GM18505 (cell line): ENCODE results near the gene CNNM4.

Source experiments
- ATAC-seq: cut with Tn5 transposase; IDR thresholded peaks from one replicate; pipeline ENCODE4 v1.9.1; 2021; ENCODE audit not compliant: unreplicated experiment
- POLR2A ChIP-seq: IDR thresholded peaks from 4 replicates; pipeline ENCODE4 v1.6.1; 2011; ENCODE audit warnings: borderline replicate concordance; ENCODE audit not compliant: insufficient read depth, insufficient read length; ENCODE audit errors: extremely low read depth

Gene CNNM4

DNA sequence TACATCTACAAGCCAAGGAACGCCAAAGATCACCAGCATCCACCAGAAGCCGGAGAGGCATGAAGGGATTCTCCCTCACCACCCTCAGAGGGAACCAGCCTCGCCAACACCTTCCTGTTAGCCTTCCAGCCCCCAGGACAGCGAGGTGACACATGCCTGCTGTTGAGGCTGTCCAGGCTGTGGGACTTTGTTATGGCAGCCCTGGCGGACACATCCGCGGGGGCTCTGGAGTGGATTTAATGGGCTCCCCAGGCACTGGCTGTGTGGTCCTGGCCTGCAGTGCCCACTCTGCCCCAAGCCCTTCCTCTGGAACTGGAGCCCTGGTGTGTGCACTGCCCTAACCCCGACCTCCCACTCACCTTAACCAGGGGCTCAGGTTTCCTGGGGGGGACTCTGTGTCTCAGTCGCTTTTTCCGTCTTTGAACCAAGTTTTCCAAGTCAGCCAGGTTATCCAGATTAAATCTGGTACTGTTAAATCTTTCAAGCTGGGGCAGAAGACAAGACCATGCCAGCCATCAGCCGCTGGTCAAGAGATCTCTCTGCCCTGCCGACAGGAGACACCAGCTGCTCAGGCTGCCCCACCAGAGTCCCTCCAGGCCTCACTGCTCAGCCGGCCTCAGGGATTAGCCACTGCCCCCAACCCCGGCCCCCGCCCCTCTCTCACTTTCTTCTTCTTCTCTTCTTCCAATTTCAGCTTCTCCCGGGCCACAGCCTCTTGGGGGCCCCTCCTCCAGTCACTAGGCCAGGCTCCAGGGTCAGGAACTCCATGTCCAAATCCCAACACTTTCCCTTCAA, 81.2 kb downstream of the CNNM4 start:
- ATAC-seq, result no peak
- no peak for TF ChIP-seq POLR2A

DNA sequence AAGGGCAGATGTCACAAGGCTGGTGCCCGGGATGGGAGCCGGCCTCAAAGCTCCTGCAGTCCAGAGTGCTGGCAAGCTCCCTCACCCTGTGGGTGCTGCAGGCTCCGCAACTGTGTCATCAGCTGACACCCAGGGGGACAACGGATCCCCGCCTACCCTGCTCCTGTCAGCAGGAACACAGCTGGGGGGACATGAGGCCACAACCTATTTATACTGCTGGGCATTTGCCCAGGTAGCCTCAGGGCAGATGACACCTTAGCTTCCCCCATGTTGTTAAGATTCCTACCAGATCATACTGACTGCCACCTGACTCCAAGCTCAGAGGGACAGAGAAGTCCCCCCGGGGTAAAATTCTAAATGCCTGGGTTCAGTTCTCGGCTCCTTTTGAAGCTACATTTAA, 81.9 kb downstream of the CNNM4 start:
- ATAC-seq, result no peak

DNA sequence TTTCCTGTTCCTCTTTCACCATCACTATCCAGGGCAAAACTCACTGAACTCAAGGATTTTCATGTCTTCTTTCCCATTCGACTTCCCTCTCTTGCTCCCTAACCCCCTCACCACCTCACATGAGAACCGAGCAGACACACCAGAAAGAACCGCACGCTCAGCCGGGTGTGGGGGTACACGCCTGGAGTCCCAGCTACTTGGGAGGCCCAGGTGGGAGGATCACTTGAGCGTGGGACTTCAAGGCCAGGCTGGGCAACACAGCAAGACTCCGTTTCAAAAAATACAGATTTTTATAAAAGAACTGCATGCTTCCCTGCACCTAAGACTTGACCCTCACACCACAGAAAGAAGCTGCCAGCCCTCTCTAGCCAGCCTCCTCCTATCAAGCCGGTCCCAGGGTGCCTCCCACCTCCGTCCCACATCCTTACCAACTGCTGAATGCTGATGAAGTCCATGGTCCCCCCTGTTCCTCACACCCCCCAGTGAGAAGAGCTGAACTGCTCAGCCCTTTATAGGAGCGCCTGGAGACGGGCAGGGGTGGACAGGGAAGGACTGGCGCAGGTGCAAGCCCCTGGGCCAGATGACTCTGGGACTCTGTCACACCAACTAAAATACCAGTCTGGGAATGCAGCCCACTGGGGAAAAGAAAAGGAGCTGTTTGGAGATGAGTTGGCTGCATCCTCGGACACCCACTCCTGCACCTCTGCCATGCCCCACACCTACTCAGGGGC, 83.0 kb downstream of the CNNM4 start, which contains the start of gene ANKRD23:
Gene ANKRD23, minus strand, starts transcription at position 484 of the 731 bp plus-strand sequence. Its CDS starts 29 bp downstream, at position 455.
- TF ChIP-seq POLR2A, result no peak
- no peak for ATAC-seq

More for the DNA sequence above, 81.9 kb downstream of the CNNM4 start:
- no peak for TF ChIP-seq POLR2A

DNA sequence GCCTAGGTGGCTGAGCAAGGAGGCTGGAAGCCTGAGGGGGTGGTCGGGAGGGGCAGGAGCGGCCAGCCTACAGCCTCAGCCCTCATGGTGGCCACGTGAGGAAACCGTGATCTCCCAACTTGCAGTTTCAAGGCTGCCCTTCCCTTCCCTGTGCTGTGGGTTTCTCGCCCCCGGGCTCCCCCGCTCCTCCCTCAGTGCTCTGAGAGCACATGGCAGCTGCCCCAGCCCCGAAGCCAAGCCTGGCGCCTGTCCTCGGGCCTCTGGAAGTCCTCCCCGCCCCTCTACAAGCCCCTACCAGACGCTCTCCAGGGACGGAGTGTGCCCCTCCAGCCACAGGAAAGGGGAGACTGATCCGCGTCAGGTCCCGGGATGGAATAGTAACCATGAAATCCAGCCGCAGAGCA, 83.7 kb downstream of the CNNM4 start:
- no peak for TF ChIP-seq POLR2A
- ATAC-seq, result no peak

- TF ChIP-seq POLR2A, result no peak
- ATAC-seq, result no peak
Observed at GRCh38 chr2:96846825-96847224, 86.1 kb downstream of the CNNM4 start.

DNA sequence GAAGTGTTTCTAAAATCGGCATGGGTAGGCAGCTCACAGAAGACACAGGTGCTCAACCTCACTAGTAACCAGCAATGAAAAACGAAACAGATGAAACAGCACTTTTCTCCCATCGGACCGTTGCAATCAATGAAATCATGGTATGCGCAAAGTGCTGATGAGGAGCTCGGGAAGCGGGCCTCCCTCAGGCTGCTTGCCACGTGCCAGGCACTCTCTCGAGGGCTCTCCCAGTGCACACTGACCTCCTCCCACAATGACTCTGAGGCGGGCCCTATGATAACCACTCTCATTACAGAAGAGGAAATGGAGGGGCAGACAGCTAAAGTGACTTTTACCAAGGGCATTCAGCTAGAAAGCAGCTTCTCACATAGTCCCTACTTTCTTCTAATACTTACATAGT, 86.9 kb downstream of the CNNM4 start:
- no peak for TF ChIP-seq POLR2A
- ATAC-seq, result no peak

DNA sequence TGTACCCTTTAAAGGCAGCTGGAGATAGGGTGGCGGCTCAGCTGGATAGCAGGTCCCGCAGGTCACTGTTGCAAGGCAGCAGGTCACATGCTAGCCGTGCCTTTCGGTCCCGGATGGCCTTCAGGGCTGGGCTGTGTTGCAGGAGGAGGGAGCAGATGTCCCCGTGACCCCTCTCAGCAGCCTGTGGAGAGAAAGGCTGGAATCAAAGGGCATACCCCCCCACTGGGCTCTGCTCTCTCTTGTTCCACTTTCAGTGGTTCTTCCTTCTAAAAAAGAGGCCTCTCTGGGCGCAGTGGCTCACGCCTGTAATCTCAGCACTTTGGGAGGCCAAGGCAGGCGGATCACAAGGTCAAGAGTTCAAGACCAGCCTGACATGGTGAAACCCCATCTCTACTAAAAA, 87.6 kb downstream of the CNNM4 start:
- TF ChIP-seq POLR2A, result no peak
- ATAC-seq, result no peak

- ATAC-seq, result no peak
- no peak for TF ChIP-seq POLR2A
Observed at GRCh38 chr2:96852667-96853066, 92.0 kb downstream of the CNNM4 start.

DNA sequence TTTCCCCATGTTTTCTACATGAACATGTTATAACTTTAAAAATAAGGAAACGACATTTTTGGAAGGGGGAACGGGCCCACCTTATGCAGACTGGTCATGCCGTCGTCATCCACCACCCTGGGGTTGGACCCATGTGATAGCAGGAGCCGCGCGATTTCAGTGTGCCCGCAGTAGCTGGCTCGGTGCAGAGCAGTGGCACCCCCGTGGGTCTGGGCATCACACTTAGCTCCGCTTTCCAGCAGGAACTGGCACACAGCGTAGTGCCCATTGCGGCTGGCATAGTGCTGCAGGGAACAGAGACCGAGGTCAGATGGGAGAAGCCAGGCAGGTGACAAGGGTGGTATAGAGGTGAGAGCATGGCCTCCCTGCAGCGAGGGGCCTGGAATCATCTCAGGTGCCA, 92.6 kb downstream of the CNNM4 start:
- no peak for ATAC-seq
- TF ChIP-seq POLR2A, result no peak

GRCh38 chr2:96856776-96857666, 96.3 kb downstream of the CNNM4 start:
- no peak for ATAC-seq
- no peak for TF ChIP-seq POLR2A

- peak; percentile 94 for ATAC-seq
- peak; percentile 88 for TF ChIP-seq POLR2A
Observed at GRCh38 chr2:96857667-96858372, 97.1 kb downstream of the CNNM4 start, which contains the start of gene ANKRD39. TSS of gene ANKRD39 (minus strand) at chr2:96858016. CDS start at chr2:96857987, 29 bp downstream.

GRCh38 chr2:96859099-96859649, 98.5 kb downstream of the CNNM4 start:
- TF ChIP-seq POLR2A, result no peak
- ATAC-seq, result no peak

DNA sequence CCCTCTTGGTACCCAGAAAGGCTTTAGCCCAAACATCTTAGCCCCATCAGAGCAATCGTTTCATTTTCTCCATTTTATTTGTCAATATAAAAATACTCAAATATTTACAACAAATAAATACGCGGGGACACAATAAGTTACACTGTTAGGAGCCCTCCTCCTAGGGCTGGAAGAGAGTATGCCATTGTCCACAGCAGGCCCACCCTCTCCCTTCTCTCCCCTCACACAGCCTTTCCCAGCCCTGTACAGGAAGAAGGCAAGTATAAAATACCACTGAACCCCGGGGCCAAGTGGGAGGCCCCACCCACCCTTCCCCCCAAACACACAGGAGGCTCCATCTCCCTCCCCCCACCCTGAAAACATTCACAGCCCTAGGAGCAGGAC, 99.0 kb downstream of the CNNM4 start:
- ATAC-seq, result no peak
- TF ChIP-seq POLR2A, result no peak
